ENCODE data around the gene PTPN6. TPM values are rescaled to one million over a fixed set of nuclear protein-coding genes. Genes with fewer than 3 reads are reported as not detected.

Gene PTPN6
- total and polyA plus RNA-seq, 9 of the 15 experiments (the other 6 are each of a cell fraction or from before 2014, with no cell fraction given) = 1.5 to 5.1 (median 3.9) TPM

GRCh38 chr12:6909421-6910145 lies 41.6 kb upstream of the PTPN6 start (continued):
- no peak for TF ChIP-seq MGA (IDR thresholded peaks at IDR 0.05)

Measured in K562 (cell line).